Eye (tissue), 1 donor: ENCODE data around the gene METTL9.
"Not testable (repeated sequence)": the region's sequence is repeated elsewhere in the genome, so short reads cannot be mapped to it uniquely, and the experiment has no call there.

Experiments used
- DNase-seq: peaks from one replicate; pipeline ENCODE4 v3.0.0-alpha.2; 2015

The METTL9 gene

DNA sequence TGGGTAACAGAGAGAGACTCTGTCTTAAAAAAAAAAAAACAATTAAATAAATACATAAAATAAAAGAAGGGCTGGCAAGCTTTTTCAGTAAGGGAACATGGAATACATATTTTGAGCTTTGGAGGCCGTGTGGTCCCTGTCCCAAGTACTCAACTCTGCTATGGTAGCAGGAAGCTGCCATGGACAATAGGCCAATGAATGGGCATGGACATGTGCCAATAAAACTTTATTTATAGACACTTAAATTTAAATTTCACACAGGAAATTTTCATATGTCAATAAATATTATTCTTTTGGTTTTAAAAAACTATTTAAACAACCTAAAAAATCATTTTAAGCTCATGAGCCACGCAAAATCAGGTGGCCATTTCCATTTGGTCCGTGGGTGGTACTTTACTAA is 68.2 kb downstream of the METTL9 start:
- no peak for DNase-seq

DNA sequence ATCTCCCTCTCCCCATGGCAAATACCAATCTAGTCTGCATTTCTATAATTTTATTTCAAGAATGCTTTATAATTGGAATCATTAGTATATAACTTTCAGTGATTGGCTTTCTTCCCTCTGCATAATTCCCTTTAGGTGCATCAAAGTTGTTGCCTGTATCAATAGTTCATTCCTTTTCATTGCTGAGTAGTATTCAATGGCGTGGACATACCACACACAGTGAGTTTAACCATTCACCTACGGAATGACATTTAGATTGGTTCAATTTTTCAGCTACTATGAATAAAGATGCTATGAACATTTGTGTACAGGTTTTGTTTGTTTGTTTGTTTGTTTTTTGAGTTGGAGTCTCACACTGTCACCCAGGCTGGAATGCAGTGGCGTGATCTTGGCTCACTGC is 74.1 kb downstream of the METTL9 start:
- no peak for DNase-seq

DNA sequence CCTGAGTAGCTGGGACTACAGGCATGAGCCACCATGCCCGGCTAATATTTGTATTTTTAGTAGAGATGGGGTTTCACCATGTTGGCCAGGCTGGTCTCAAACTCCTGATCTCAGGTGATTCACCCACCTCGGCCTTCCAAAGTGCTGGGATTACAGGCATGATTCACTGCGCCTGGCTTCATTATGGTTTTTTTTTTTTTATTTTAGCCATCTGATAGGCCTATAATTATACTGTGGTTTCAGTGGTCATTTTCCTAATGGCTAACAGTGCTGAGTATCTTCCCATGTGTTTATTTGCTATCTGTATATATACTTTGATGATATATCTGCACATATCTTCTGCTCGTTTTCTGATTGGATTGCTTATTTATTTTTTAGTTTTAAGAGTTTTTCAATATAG is 75.1 kb downstream of the METTL9 start:
- not testable (repeated sequence) for DNase-seq

DNA sequence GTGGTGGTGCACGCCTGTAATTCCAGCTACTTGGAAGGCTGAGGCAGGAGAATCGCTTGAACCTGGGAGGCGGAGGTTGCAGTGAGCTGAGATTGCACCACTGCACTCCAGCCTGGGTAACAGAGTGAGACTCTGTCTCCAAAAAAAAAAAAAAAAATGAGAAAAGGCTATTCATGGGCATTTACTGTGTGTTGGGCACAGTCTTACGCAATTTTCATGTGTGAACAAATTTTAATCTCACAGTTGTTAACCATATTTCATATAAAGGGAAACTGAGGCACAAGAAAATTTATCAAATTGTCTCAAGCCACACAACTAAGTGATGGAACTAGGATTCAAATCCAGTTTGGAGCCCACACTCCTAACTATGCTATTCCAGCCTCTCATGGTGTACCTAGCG is 81.3 kb downstream of the METTL9 start:
- not testable (repeated sequence) for DNase-seq

DNA sequence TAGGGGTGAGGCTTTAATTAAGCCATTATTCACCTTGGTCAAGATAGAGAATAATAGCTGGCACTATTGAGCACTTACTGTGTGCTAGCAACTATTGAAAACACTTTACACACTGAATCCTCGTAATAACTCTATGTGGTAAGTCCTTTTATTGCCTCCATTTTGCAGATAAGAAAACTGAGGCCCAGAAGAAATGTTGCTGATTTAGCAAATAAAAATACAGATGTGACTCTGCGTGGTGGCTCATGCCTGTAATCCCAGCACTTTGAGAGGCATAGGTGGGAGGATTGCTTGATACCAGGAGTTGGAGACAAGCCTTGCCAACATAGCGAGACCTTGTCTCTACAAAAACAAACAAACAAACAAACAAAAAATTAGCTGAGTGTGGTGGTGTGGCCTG is 83.8 kb downstream of the METTL9 start:
- DNase-seq: no peak

DNA sequence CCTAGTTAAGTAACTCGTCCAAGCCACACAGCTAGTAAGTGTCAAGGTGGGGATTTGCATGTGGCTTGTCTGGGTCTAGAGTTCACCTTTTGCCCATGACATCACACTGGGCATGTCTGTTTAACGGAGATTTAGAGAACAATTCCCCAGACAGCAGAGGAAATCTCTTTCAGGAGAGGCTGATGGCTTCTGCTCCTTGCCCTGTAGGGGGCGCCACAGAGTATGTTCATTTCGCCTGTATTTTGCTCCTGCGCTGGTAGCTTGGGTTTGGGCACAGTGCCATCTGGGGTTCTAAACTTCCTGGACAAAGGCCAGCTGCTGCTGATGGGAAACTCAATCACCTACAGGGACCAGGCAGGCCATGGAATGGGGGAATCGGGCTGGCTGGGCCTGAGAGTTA is 84.8 kb downstream of the METTL9 start:
- no peak for DNase-seq

DNA sequence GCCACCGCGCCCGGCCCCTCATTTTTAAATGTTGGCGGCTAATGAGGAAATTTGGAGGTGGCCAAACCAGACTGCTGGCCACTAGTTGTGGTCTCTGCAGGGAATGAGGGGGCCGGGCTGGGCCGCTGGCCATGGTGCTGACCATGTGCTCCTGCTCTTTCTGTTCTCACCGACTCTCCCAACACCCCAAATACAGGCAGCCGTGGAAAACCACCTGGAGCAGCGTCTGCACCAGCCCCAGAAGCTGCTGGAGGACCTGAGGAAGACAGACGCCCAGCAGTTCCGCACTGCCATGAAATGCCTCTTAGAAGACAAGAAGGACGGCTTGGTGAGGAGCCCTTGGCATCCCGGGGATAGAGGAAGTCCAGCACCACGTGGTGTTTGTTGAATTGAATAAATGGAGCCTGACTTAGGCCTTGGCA is 85.7 kb downstream of the METTL9 start:
- DNase-seq: peak; percentile 44

DNA sequence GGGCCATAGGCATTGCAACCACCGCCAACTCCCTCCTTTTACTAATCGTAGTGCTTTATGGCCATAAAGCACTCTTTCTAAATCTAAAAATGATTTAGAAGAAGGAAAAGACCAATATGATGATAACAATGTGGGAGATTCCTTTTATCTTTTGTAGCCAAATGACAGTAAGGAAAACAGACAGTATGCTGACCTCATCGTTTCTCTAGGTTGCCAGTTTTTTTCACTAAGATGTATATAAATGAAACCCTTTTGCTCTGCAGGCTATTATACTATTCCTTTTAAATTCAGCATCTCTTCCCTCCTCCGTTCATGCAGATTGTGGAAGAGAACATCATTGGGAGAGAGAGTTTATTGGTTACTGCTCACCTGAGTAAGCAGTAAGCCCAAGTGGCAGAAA is 89.7 kb downstream of the METTL9 start:
- no peak for DNase-seq

DNA sequence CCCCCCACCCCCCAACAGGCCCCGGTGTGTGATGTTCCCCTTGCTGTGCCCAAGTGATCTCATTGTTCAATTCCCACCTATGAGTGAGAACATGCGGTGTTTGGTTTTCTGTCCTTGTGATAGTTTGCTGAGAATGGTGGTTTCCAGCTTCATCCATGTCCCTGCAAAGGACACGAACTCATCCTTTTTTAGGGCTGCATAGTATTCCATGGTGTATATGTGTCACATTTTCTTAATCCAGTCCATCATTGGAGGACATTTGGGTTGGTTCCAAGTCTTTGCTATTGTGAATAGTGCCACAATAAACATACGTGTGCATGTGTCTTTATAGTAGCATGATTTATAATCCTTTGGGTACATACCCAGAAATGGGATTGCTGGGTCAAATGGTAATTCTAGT is 91.6 kb downstream of the METTL9 start:
- not testable (repeated sequence) for DNase-seq

DNA sequence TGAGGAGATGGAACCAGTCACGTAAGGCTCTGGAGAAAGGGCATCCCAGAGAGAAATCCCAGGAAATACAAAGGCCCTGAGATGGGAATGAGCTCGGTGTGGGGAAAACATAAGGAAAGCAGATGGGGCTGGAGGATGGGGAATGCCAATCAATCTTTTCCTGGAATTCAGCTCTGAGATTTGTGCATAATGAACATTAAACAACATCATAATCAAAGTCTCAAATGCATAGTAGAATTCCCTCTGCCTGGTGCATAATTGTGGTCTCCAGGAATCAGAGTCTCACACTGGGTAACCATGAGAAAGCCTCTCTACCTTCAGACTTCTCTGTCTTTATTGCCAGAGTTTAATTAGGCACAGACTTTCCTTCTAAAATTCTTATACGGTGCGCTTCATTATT is 95.2 kb downstream of the METTL9 start:
- DNase-seq: peak; percentile 12

DNA sequence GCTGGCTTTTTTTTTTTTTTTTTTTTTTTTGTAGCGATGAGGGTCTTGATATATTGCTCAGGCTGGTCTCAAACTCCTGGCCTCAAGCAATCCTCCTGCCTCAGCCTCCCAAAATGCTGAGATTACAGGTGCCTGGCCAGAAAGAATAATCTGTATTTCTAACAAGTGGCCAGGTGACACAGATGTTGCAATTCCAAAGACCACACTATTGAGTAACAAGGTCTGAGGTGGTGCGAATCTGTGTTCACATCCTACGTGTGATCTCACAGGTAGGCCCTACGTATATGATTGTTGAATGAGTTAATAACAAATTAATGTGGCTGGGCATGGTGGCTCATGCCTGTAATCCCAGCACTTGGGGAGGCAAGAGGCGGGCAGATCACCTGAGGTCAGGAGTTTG is 97.7 kb downstream of the METTL9 start:
- no peak for DNase-seq

DNA sequence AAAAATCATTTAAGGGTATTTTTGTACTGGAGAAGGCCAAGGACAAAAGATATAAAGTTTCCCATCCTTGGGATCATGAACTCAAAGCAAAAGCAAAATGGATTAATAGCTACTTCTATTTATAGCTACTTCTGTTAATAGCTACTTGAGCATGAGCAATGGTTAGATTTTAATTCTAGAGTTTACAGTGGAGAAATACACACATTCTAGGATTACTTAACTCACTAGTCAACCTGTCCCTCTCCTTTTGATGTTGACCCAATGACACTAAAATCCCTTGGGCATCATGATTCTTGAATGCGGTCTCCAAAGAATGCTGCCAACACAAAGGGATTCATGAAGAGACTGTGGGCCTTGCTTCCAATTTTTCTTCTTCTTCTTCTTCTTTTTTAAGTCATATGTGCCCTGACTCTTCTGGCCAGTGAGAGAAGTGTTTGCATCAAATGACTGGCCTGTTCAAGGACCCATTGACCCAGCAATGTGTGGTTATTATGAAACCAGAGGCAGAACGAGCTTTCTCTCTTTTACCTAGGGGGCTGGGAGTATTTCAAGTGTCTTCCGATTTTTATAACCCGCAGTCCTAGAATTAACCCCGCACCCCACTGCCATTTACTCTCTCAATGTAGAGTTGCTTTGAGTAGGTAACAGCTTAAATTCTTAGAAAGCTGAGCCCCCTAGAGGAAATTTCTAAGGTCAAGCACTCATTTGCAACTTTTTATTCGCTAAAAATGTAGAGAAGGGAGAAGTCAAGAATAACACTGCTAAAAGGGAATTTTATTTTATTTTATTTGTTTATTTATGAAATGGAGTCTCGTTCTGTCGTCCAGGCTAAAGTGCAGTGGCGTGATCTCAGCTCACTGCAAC is 99.0 kb downstream of the METTL9 start:
- no peak for DNase-seq

DNA sequence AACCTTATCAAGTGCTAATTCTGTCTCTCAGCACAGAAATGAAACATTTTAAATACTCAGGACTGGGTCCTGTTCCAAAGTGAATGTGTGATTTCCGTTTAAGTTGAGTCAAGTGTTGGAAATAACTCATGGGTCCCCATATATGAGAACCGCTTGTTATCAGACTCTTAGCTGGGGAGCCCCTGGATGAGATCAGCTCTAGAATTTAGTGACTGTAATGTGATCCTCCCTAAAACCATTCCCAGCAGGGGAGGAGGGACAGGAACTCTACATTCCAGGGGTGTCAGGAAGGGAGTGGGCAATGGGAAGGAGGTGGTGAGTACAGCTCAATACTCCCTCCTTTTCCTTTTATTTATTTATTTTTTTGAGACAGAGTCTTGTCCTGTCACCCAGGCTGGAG is 101.9 kb downstream of the METTL9 start:
- no peak for DNase-seq

DNA sequence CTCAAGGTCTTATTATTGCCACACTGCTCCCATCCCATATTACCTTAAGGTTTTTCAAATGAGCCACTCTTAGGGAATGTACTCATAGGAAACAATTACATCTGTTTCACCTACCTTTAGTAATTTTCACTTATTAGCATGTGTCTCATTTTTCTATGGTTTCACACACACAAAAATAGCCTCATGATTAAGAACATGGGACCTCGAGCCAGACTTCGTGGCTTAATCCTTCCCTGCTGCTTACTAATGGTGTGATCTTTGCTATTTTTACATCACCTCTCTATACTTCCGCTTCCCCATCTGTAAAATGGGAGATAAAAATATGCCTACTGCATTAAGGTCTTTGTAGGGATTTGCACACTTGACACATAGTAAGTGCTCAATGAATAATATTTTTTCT is 102.9 kb downstream of the METTL9 start:
- DNase-seq: no peak

DNA sequence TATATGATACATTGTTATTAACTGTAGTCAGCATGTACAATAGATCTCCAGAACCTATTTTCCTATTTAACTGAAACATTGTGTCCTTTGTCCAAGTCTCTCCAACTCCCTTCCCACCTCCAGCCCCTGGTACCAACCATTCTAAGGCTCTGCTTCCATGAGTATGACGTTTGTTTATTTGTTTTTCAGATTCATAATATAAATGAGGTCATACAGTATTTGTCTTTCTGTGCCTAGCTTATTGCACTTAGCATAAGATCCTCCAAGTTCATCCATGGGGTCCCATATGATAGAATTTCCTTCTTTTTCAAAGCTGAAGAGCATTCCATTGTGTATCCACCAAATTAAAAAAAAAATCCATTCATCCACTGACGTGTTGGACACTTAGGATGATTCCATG is 103.8 kb downstream of the METTL9 start:
- no peak for DNase-seq

DNA sequence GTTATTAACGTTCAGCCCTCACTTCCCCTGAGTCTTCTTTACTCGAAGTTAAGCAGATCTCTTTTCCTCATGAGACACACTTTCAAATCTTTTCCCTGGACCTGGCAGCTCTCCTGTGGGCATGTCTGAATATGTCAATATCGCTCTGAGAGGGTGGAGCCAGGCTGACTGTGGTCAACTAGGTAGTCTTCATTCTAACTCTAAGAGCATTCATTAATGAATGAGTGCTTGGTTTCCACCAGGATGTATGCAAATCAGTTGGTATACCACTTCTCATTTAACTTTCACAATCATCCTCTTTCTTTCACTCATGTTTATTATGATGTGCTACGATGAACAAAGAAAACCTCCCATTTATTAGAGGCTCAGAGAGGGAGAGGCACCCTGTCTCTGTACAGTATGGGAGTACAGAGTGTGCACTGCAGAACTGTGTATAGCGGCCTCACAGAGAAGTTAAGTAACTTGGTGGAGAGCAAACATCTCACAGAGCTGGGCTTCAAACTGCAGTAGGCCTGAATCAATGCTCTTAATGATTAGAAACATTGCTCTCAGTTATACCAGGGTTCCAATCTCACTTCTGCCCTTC is 104.3 kb downstream of the METTL9 start:
- DNase-seq: no peak

DNA sequence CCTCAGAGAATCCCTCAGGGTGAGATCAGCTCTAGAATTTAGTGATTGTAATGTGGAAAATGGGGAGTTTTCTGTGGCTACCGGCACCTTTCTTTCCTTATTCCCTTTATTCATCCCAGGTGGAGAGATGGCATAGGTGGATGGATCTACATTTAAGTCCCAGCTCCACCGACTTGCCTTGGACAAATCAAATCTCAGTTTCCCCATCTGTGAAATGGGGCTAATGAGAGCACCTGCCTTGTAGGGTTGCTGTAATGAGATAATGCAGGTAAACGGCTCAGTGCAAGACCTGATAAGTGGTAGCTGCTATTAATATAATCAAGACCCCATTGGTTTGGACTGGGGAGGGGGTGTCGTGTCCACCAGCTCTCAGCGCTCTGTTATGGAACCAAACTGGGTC is 104.9 kb downstream of the METTL9 start:
- DNase-seq: no peak

DNA sequence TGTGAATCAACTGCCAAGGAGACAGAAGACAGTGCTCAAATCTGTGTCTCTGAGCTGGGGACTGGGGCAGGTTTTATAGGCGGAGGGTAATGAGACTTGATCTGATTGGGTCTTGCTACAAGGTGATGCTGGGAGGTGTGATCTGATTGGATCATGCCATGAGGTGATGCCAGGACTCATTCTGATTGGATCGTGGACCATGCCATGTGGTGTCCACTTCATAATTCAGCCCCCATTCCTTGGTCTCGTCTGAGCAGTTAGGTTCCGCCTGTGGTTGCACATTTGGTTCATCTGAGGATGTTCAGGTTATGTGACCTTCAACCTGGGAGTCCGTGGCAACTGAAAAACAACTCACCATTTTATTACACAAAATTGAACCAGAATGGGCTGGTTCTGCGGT is 105.4 kb downstream of the METTL9 start:
- no peak for DNase-seq
